Muscle layer of colon (tissue), 2 donors: ENCODE results near the gene ZNF225.
"Not testable (repeated sequence)": the region's sequence is repeated elsewhere in the genome, so short reads cannot be mapped to it uniquely, and the experiment has no call there.

ENCODE experiments used
- H3K27ac ChIP-seq: one replicate; pipeline ENCODE4 v1.7.0; 2013; ENCODE audit warnings: low read depth, mild to moderate bottlenecking, low read length, moderate library complexity
- H3K27me3 ChIP-seq, 2 donors: one replicate each; pipeline ENCODE4 v1.7.0; 2013; ENCODE audit warnings: low read length in 2 of 2, mild to moderate bottlenecking in 2 of 2; ENCODE audit not compliant: insufficient read depth in 2 of 2, control insufficient read depth in 1 of 2
- H3K36me3 ChIP-seq: one replicate; pipeline ENCODE4 v1.7.0; 2013; ENCODE audit warnings: mild to moderate bottlenecking, low read length; ENCODE audit not compliant: insufficient read depth
- H3K4me1 ChIP-seq: one replicate; pipeline ENCODE4 v1.7.0; 2013; ENCODE audit warnings: mild to moderate bottlenecking, low read length; ENCODE audit not compliant: insufficient read depth
- H3K4me3 ChIP-seq, 2 donors: one replicate each; pipeline ENCODE4 v1.7.0; 2013; ENCODE audit warnings: low read length in 2 of 2, low read depth in 1 of 2, mild to moderate bottlenecking in 1 of 2, moderate library complexity in 1 of 2
- H3K9ac ChIP-seq: one replicate; pipeline ENCODE4 v1.7.0; 2013; ENCODE audit warnings: low read length
- H3K9me3 ChIP-seq: one replicate; pipeline ENCODE4 v1.7.0; 2013; ENCODE audit warnings: mild to moderate bottlenecking, low read length
- donor health status: abdominal sarcoma.
- donor health status: Adenocarcinoma of cecum.

Gene ZNF225

DNA sequence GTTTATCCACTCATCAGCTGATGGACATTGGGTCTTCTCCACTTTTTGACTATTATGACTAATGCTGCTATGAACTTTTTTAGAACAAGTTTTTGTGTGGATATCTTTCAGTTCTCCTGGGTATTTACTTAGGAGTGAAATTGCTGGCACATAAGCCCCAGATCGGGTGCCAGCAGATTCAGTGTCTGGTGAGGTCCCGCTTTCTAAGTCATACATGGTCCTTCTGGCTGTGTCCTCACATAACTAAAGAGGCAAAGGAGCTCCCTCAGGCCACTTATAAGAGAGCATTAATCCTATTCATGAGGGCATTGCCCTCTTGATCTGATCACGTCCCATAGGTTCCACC is 51.1 kb downstream of the ZNF225 start:
- peaks cover 10% of the 10 kb centered on the region for H3K9me3 ChIP-seq
- peaks cover 7% of the 10 kb centered on the region for H3K4me1 ChIP-seq
- H3K27me3 ChIP-seq = no peaks in the 10 kb centered on the region
- H3K36me3 ChIP-seq = peaks cover 25% of the 10 kb centered on the region
- no peak overlapping the region for H3K9ac ChIP-seq
- H3K27ac ChIP-seq = peak overlapping the region; percentile 80
- peak overlapping the region; percentile 69 to 79 for H3K4me3 ChIP-seq

GRCh38 chr19:44164673-44165512 is 51.7 kb downstream of the ZNF225 start, which contains the start of gene ZNF226:
ZNF226 (plus strand) TSS chr19:44165100; CDS start chr19:44170081, 4,981 bp downstream.
- peak within 1 kb of the TSS; percentile 62 for H3K9ac ChIP-seq
- H3K4me1 ChIP-seq = peaks cover 7% of the 10 kb centered on the region
- peaks cover 31% of the 10 kb centered on the region for H3K36me3 ChIP-seq
- peak within 1 kb of the TSS; percentile 69 to 79 for H3K4me3 ChIP-seq
- no peaks in the 10 kb centered on the region for H3K27me3 ChIP-seq
- peaks cover 7% of the 10 kb centered on the region for H3K9me3 ChIP-seq
- peak within 1 kb of the TSS; percentile 80 for H3K27ac ChIP-seq

DNA sequence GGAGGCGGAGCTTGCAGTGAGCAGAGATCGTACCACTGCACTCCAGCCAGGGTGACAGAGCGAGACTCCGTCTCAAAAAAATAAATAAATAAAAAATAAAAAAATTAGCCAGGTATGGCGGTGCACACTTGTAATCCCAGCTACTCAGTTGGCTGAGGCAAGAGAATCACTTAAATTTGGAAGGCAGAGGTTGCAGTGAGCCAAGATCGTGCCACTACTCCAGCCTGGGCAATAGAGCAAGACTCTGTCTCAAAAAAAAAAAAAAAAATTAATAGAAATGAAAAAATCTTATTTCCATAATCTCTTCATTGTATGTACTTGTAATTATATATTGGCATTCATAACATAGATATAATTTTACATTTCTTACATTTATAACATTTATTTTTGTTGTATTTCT is 57.5 kb downstream of the ZNF225 start:
- Histone ChIP-seq H3K9me3 (peaks cover 50% of the 10 kb centered on the region), H3K36me3 (peaks cover 82% of the 10 kb centered on the region)
- H3K9ac ChIP-seq, H3K27me3 ChIP-seq, H3K27ac ChIP-seq, H3K4me3 ChIP-seq, H3K4me1 ChIP-seq: not testable (repeated sequence)

DNA sequence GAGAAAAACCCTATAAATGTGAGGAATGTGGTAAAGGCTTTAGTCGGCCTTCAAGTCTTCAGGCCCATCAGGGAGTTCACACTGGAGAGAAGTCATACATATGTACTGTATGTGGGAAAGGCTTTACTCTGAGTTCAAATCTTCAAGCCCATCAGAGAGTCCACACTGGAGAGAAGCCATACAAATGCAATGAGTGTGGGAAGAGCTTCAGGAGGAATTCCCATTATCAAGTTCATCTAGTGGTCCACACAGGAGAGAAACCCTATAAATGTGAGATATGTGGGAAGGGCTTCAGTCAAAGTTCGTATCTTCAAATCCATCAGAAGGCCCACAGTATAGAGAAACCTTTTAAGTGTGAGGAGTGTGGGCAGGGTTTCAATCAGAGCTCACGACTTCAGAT is 63.4 kb downstream of the ZNF225 start:
- Histone ChIP-seq H3K36me3 (peaks cover 58% of the 10 kb centered on the region), H3K4me3 (peak overlapping the region in 1 of 2 donors; percentile 5), H3K9me3 (peaks cover 80% of the 10 kb centered on the region), H3K9ac (no peak overlapping the region), H3K27me3 (no peaks in the 10 kb centered on the region), H3K4me1 (no peaks in the 10 kb centered on the region), H3K27ac (no peak overlapping the region)

DNA sequence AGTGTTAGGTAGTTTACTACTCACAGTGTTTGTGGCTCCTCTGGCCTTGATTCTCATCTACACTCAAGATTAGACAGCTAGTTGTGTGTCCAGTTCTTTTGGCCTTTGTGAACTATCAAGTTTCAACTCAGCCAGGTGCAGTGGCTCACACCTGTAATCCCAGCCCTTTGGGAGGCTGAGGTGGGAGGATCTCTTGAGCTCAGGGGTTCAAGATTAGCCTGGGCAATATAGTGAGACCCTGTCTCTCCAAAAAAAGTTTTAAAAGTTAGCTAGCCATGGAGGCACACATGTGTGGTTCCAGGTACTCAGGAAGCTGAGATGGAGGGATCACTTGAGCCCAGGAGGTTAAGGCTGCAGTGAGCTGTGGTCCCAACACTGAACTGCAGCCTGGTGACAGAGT is 67.8 kb downstream of the ZNF225 start:
- Histone ChIP-seq H3K27me3 (no peaks in the 10 kb centered on the region), H3K27ac (no peak overlapping the region), H3K36me3 (peaks cover 14% of the 10 kb centered on the region), H3K9me3 (peaks cover 60% of the 10 kb centered on the region), H3K4me1 (no peaks in the 10 kb centered on the region), H3K9ac (no peak overlapping the region), H3K4me3 (no peak overlapping the region)

GRCh38 chr19:44182145-44182544 is 68.9 kb downstream of the ZNF225 start:
- no peaks in the 10 kb centered on the region for H3K4me1 ChIP-seq
- H3K27me3 ChIP-seq = no peaks in the 10 kb centered on the region
- H3K27ac ChIP-seq = no peak overlapping the region
- H3K9ac ChIP-seq = no peak overlapping the region
- H3K36me3 ChIP-seq = peaks cover 2% of the 10 kb centered on the region
- peaks cover 59% of the 10 kb centered on the region for H3K9me3 ChIP-seq
- H3K4me3 ChIP-seq = peak overlapping the region in 1 of 2 donors; percentile 1
